ENCODE data around the gene ARID1B. TPM values are rescaled to one million over a fixed set of nuclear protein-coding genes. Genes with fewer than 3 reads are reported as not detected.
A peak's percentile ranks its signal among the peaks of the same experiment; 100 is the strongest.

Gene ARID1B
- total and polyA plus RNA-seq, 2 of the 13 experiments (the other 11 are each of a cell fraction or from before 2014, with no cell fraction given), result 20.1 to 32.6 TPM

DNA sequence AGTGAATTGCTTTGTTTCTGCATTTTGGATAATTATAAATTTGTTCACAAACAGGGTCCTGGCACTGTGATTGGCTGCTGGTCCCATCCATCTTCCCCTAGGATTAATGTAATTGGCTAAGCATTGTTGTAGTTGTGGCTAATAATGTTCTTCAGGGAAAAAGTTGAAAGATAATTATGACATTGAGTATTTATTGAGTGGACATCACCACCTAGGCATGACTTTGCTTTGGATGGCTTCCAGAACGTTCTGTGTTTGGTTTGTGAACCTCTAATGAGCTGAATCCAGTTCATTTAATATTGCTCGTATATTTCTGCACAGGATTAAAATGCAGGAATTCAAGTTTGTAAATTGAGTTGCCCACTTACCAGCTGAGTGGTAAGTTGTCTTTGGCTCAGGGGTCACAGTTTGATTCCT, 55.1 kb downstream of the ARID1B start:
- DNase-seq (ENCODE audit: low spot score), result no peak
- Histone ChIP-seq H3K4me3 (replicated peaks in 1 of 3; ENCODE audit: insufficient read depth in 1 of 3, low read depth in 2 of 3, low read length in 3 of 3) (no peak overlapping the region), H3K27ac (ENCODE audit: extremely low read length, insufficient read depth, low read length) (no peak overlapping the region), H3K4me2 (ENCODE audit: low read depth, low read length) (no peak overlapping the region), H3K4me1 (ENCODE audit: insufficient read depth, low read length) (peaks cover 11% of the 10 kb centered on the region; the same call in 1 of the 2 replicates), H4K20me1 (ENCODE audit: insufficient read depth, low read length) (peaks cover 4% of the 10 kb centered on the region), H3K9ac (ENCODE audit: insufficient read depth, low read depth, low read length) (no peak overlapping the region), H3K9me3 (ENCODE audit: low read length) (no peaks in the 10 kb centered on the region), H3K79me2 (ENCODE audit: insufficient read depth, low read length) (peaks cover 54% of the 10 kb centered on the region), H2AFZ (ENCODE audit: low read length) (no peak overlapping the region), H3K27me3 (ENCODE audit: control insufficient read depth in 1 of 2, insufficient read depth in 2 of 2, low read length in 2 of 2) (no peaks in the 10 kb centered on the region), H3K36me3 (replicated peaks in 1 of 2; ENCODE audit: control insufficient read depth in 1 of 2, insufficient read depth in 2 of 2, low read length in 2 of 2) (peaks cover 7 to 32% of the 10 kb centered on the region in 2 experiments)
- ChIA-PET CTCF (ENCODE audit: low intra/inter-chr PET ratio, low total read pairs) (no interaction called here), POLR2A (no interaction called here)
- 88% methylated on average over 2 of the region's 2 CpGs for WGBS (ENCODE audit: low lambda C conversion rate)
- ATAC-seq, result no peak
- in situ Hi-C loops (cut with HindIII; ENCODE audit: extremely low pct_ligation_motif_present, low pct_unique_long_range_greater_than_20kb), result no loop called here
- no peak for FAIRE-seq
- intact Hi-C loops (cut with micrococcal nuclease; ENCODE audit: unreplicated experiment), result no loop called here
- BruUV-seq (replicated peaks), result no TSS peak
- no peak for TF ChIP-seq CBX2 (IDR thresholded peaks at IDR 0.05; ENCODE audit: low read depth, low read length)
- TF ChIP-seq CBX2 (CRISPR knock-in tag; IDR thresholded peaks at IDR 0.05; ENCODE audit: low read depth), result no peak
- TF ChIP-seq, protein P1, sequence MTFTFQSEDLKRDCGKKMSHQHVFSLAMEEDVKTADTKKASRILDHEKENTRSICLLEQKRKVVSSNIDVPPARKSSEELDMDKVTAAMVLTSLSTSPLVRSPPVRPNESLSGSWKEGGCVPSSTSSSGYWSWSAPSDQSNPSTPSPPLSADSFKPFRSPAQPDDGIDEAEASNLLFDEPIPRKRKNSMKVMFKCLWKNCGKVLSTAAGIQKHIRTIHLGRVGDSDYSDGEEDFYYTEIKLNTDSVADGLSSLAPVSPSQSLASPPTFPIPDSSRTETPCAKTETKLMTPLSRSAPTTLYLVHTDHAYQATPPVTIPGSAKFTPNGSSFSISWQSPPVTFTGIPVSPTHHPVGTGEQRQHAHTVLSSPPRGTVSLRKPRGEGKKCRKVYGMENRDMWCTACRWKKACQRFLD (CRISPR knock-in tag; IDR thresholded peaks at IDR 0.05; ENCODE audit: borderline replicate concordance), result no peak
- TF ChIP-seq, protein P2, sequence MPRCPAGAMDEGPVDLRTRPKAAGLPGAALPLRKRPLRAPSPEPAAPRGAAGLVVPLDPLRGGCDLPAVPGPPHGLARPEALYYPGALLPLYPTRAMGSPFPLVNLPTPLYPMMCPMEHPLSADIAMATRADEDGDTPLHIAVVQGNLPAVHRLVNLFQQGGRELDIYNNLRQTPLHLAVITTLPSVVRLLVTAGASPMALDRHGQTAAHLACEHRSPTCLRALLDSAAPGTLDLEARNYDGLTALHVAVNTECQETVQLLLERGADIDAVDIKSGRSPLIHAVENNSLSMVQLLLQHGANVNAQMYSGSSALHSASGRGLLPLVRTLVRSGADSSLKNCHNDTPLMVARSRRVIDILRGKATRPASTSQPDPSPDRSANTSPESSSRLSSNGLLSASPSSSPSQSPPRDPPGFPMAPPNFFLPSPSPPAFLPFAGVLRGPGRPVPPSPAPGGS (CRISPR knock-in tag; IDR thresholded peaks at IDR 0.05), result no peak
- TF ChIP-seq ZMAT3 (CRISPR knock-in tag; conservative IDR thresholded peaks at IDR 0.05), result 0 out of 2 replicates have a peak, but pooled peaks have one; percentile 24
- TF ChIP-seq HNRNPL (IDR thresholded peaks at IDR 0.05; ENCODE audit: low read depth, low read length), result no peak
- TF ChIP-seq ZBTB8A (CRISPR knock-in tag; IDR thresholded peaks at IDR 0.05; ENCODE audit: borderline replicate concordance, low read depth), result no peak
- no peak for TF ChIP-seq GTF2F1 (IDR thresholded peaks at IDR 0.05; ENCODE audit: low read length)
- TF ChIP-seq CCAR2 (optimal IDR thresholded peaks at IDR 0.05; ENCODE audit: low read depth, low read length), result no peak
- no peak for TF ChIP-seq IRX3 (CRISPR knock-in tag; IDR thresholded peaks at IDR 0.05; ENCODE audit: borderline replicate concordance, low read depth)
- TF ChIP-seq NFYC (CRISPR knock-in tag; IDR thresholded peaks at IDR 0.05), result peak; percentile 76
- TF ChIP-seq, protein P3, sequence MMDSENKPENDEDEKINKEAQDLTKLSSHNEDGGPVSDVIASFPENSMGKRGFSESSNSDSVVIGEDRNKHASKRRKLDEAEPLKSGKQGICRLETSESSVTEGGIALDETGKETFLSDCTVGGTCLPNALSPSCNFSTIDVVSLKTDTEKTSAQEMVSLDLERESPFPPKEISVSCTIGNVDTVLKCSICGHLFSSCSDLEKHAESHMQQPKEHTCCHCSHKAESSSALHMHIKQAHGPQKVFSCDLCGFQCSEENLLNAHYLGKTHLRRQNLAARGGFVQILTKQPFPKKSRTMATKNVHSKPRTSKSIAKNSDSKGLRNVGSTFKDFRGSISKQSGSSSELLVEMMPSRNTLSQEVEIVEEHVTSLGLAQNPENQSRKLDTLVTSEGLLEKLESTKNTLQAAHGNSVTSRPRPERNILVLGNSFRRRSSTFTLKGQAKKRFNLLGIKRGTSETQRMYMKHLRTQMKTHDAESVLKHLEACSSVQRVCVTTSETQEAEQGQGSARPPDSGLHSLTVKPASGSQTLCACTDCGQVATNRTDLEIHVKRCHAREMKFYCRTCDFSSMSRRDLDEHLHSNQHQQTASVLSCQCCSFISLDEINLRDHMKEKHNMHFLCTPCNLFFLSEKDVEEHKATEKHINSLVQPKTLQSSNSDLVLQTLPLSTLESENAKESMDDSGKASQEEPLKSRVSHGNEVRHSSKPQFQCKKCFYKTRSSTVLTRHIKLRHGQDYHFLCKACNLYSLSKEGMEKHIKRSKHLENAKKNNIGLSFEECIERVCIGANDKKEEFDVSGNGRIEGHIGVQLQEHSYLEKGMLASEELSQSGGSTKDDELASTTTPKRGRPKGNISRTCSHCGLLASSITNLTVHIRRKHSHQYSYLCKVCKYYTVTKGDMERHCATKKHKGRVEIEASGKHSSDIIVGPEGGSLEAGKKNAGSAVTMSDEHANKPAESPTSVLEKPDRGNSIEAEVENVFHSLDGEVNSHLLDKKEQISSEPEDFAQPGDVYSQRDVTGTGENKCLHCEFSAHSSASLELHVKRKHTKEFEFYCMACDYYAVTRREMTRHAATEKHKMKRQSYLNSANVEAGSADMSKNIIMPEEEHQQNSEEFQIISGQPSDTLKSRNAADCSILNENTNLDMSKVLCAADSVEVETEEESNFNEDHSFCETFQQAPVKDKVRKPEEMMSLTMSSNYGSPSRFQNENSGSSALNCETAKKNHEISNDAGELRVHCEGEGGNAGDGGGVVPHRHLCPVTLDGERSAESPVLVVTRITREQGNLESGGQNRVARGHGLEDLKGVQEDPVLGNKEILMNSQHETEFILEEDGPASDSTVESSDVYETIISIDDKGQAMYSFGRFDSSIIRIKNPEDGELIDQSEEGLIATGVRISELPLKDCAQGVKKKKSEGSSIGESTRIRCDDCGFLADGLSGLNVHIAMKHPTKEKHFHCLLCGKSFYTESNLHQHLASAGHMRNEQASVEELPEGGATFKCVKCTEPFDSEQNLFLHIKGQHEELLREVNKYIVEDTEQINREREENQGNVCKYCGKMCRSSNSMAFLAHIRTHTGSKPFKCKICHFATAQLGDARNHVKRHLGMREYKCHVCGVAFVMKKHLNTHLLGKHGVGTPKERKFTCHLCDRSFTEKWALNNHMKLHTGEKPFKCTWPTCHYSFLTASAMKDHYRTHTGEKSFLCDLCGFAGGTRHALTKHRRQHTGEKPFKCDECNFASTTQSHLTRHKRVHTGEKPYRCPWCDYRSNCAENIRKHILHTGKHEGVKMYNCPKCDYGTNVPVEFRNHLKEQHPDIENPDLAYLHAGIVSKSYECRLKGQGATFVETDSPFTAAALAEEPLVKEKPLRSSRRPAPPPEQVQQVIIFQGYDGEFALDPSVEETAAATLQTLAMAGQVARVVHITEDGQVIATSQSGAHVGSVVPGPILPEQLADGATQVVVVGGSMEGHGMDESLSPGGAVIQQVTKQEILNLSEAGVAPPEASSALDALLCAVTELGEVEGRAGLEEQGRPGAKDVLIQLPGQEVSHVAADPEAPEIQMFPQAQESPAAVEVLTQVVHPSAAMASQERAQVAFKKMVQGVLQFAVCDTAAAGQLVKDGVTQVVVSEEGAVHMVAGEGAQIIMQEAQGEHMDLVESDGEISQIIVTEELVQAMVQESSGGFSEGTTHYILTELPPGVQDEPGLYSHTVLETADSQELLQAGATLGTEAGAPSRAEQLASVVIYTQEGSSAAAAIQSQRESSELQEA (CRISPR knock-in tag; IDR thresholded peaks at IDR 0.05; ENCODE audit: not compliant biosample characterization), result no peak
- no peak for TF ChIP-seq MTF2 (CRISPR knock-in tag; IDR thresholded peaks at IDR 0.05; ENCODE audit: borderline replicate concordance)
- TF ChIP-seq, protein P4, sequence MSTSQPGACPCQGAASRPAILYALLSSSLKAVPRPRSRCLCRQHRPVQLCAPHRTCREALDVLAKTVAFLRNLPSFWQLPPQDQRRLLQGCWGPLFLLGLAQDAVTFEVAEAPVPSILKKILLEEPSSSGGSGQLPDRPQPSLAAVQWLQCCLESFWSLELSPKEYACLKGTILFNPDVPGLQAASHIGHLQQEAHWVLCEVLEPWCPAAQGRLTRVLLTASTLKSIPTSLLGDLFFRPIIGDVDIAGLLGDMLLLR (CRISPR knock-in tag; IDR thresholded peaks at IDR 0.05), result no peak
- TF ChIP-seq NFRKB (IDR thresholded peaks at IDR 0.05), result no peak
